A673 (cell line): Measurements from ENCODE around the gene RNF157. TPM values are rescaled to one million over a fixed set of nuclear protein-coding genes. Genes with fewer than 3 reads are reported as not detected.

Experiments
- BruUV-seq: library from RNA; stranded (reverse); fragments of 400-500 nt; replicated peaks from 2 replicates; lab custom pipeline; 2021; lab: Mats Ljungman, UMichigan
- CTCF ChIA-PET: fragments of 300-600 bp; sonication (Branson Sonifier 250); formaldehyde crosslinking; loops from one replicate; lab custom pipeline; 2022; ENCODE audit warnings: antibody characterized with exemption; lab: Charles Lee
- POLR2A ChIA-PET: fragments of 300-600 bp; sonication (Branson Sonifier 250); formaldehyde crosslinking; loops from one replicate; lab custom pipeline; 2022; ENCODE audit warnings: antibody characterized with exemption; ENCODE audit not compliant: low non-redundant PET; lab: Charles Lee
- DNase-seq: peaks from one replicate; pipeline ENCODE4 v3.0.0-alpha.2; 2015; ENCODE audit warnings: low spot score
- H3K27ac ChIP-seq: fragments of 200-600 bp; sonication (generic); 2 replicates; pipeline ENCODE4 v1.5.1; 2016; ENCODE audit warnings: mixed run types, low read depth, mild to moderate bottlenecking, mixed read lengths, antibody characterized with exemption, low read length; ENCODE audit not compliant: poor library complexity, severe bottlenecking
- H3K27me3 ChIP-seq: fragments of 200-600 bp; sonication (generic); replicated peaks from 2 replicates; pipeline ENCODE4 v1.6.1; 2017; ENCODE audit warnings: mixed run types, low read depth, mild to moderate bottlenecking, mixed read lengths, antibody characterized with exemption, low read length; ENCODE audit not compliant: insufficient read depth, poor library complexity
- H3K36me3 ChIP-seq: fragments of 200-600 bp; sonication (generic); 2 replicates; pipeline ENCODE4 v1.6.1; 2016; ENCODE audit warnings: mixed run types, mild to moderate bottlenecking, mixed read lengths, antibody characterized with exemption, low read length; ENCODE audit not compliant: insufficient read depth, poor library complexity, severe bottlenecking
- H3K4me1 ChIP-seq: fragments of 200-600 bp; sonication (generic); 2 replicates; pipeline ENCODE4 v1.6.1; 2017; ENCODE audit warnings: mixed run types, mild to moderate bottlenecking, mixed read lengths, antibody characterized with exemption, low read length; ENCODE audit not compliant: insufficient read depth, poor library complexity, severe bottlenecking
- H3K4me3 ChIP-seq: fragments of 200-600 bp; sonication (generic); 2 replicates; pipeline ENCODE4 v1.5.1; 2016; ENCODE audit warnings: low read depth, mixed run types, mild to moderate bottlenecking, mixed read lengths, low read length; ENCODE audit not compliant: poor library complexity, severe bottlenecking
- H3K9me3 ChIP-seq: fragments of 200-600 bp; sonication (generic); 2 replicates; pipeline ENCODE4 v1.6.1; 2016; ENCODE audit warnings: mixed run types, low read depth, mild to moderate bottlenecking, mixed read lengths, antibody characterized with exemption, low read length; ENCODE audit not compliant: poor library complexity, severe bottlenecking
- EZH2 ChIP-seq: fragments of 200-600 bp; sonication (generic); IDR thresholded peaks from 2 replicates; pipeline ENCODE4 v1.6.1; 2017; ENCODE audit warnings: borderline replicate concordance, low read depth, mild to moderate bottlenecking, mixed read lengths, antibody characterized with exemption, low read length; ENCODE audit not compliant: poor library complexity, severe bottlenecking
- intact Hi-C: fragments of 100-400 bp; cut with micrococcal nuclease; formaldehyde crosslinking; loops from one replicate; pipeline ENCODE4 v1.10.0; 2022; ENCODE audit not compliant: unreplicated experiment
- microRNA-seq: library from miRNA; unstranded; fragments of <30 nt; microRNA quantifications from one replicate; pipeline ENCODE4 v1.2.0, GENCODE V29; 2021
- total RNA-seq: library from RNA; stranded (reverse); gene quantifications from 2 replicates; pipeline ENCODE4 v1.2.3, GENCODE V29; 2021
- TF ChIP-seq, protein P1 (sequence below): fragments of 300-800, 200-600 bp; sonication (generic); conservative IDR thresholded peaks from 2 replicates; pipeline ENCODE4 v1.5.1; 2017; ENCODE audit warnings: low read depth, mild to moderate bottlenecking, antibody characterized with exemption, low read length, moderate library complexity, mixed read lengths

RNF157 gene
- total RNA-seq, 1 experiment from 2014 or later: 0.56 TPM

DNA sequence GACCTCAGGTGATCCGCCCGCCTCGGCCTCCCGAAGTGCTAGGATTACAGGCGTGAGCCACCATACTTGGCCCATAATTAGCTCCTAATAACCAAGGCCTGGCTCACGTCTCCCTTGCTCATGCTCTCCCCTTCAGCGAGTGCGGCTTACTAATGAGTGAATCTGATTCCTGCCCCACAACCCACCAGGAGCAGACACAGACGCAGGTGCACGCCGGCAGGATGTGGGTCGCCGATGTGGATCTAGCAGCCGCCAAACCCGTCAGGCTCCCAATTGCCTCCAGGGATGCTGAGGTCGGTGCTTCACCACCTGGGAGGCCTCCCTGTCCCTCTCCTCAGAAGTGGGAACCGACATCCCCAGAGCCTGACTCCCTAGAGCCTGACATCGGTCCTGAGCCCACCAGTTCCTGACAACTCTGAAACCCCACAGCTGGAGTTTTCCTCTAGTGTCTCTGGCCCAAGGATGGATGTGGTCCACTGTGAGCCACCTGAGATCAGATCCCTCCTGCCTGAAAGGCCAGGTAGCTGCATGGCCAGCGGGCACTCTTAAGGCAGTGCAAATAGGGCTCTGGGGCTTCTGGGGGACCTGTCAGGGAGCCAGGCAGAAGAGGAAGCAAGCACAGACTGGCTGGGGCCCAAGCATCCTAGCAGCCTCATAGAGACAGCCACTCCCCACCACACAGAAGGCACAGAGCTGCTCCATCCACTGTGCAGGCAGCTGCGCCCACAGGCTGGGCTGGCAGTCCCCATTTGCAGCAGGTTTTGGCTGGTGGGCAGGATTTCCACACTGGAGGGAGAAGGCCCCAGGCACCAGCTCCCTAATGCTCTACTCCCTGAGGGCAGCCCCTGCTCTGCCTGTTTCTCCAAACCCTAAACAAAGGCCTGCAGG, 147.5 kb downstream of the RNF157 start:
- no peak for TF ChIP-seq EZH2
- TF ChIP-seq, protein P1, sequence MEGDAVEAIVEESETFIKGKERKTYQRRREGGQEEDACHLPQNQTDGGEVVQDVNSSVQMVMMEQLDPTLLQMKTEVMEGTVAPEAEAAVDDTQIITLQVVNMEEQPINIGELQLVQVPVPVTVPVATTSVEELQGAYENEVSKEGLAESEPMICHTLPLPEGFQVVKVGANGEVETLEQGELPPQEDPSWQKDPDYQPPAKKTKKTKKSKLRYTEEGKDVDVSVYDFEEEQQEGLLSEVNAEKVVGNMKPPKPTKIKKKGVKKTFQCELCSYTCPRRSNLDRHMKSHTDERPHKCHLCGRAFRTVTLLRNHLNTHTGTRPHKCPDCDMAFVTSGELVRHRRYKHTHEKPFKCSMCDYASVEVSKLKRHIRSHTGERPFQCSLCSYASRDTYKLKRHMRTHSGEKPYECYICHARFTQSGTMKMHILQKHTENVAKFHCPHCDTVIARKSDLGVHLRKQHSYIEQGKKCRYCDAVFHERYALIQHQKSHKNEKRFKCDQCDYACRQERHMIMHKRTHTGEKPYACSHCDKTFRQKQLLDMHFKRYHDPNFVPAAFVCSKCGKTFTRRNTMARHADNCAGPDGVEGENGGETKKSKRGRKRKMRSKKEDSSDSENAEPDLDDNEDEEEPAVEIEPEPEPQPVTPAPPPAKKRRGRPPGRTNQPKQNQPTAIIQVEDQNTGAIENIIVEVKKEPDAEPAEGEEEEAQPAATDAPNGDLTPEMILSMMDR: no peak
- Histone ChIP-seq H3K9me3 (no peaks in the 10 kb centered on the region), H3K4me3 (no peak overlapping the region), H3K27me3 (no peaks in the 10 kb centered on the region), H3K27ac (no peak overlapping the region), H3K36me3 (peaks cover 44% of the 10 kb centered on the region), H3K4me1 (no peaks in the 10 kb centered on the region)
- no TSS peak for BruUV-seq
- intact Hi-C loops: no loop called here
- POLR2A ChIA-PET: no interaction called here
- DNase-seq: no peak
- CTCF ChIA-PET: no interaction called here

Small RNA genes lying within 50 kb of the gene (microRNA-seq; reads per million reads assigned to microRNA genes)
- 15.9 reads per million, percentile 39 among the genes with 10 or more reads in this experiment for gene MIR6868

Other genes starting within 250 kb of the RNF157 start
- 8.5 and 10.0 TPM in 2 replicates for gene CDK3, start 239.6 kb downstream of the RNF157 start, total RNA-seq
- gene EVPL, start 213.2 kb downstream of the RNF157 start, total RNA-seq: 0.15 and 0.21 TPM in 2 replicates
- 96.4 and 101 TPM in 2 replicates for gene SRP68, start 168.0 kb downstream of the RNF157 start, total RNA-seq
- gene GALR2, start 165.7 kb downstream of the RNF157 start, total RNA-seq: not detected in 2 replicates
- gene ZACN, start 161.3 kb downstream of the RNF157 start, total RNA-seq: not detected in 2 replicates
- 115 and 117 TPM in 2 replicates for gene EXOC7, start 136.7 kb downstream of the RNF157 start, total RNA-seq
- 0.17 and 0.20 TPM in 2 replicates for gene FOXJ1, start 99.2 kb downstream of the RNF157 start, total RNA-seq
- gene UBALD2, start 24.9 kb upstream of the RNF157 start, total RNA-seq: 45.7 and 46.5 TPM in 2 replicates
- 3.3 and 4.3 TPM in 2 replicates for gene QRICH2, start 67.8 kb upstream of the RNF157 start, total RNA-seq
- gene PRPSAP1, start 113.4 kb upstream of the RNF157 start, total RNA-seq: 77.5 and 89.2 TPM in 2 replicates
- 0.50 and 0.54 TPM in 2 replicates for gene SPHK1, start 144.1 kb upstream of the RNF157 start, total RNA-seq
- gene UBE2O, start 212.7 kb upstream of the RNF157 start, total RNA-seq: 56.9 and 57.4 TPM in 2 replicates
- not detected in 2 replicates for gene AANAT, start 227.1 kb upstream of the RNF157 start, total RNA-seq